ENCODE data around the gene CDK5RAP2.

DNA sequence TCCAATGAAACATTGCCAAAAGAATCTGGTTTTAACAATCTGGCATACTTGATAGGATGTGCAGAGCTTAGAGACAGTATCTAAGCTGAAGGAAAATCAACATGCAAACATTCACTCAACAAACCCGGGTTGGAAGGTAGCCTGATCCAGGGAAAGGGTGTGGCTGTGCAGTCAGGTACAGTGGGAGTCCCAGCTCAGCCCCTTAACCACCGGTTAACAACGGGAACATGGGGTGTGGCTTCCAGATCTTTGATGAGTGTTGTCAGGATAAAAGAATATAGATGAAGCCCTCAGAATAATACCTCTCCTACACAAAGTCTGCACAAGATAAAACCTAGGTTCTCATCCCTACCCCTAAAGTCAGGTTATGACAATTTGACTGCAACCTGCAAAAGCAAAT, 127.3 kb downstream of the CDK5RAP2 start:
- TF ChIP-seq, protein P1, sequence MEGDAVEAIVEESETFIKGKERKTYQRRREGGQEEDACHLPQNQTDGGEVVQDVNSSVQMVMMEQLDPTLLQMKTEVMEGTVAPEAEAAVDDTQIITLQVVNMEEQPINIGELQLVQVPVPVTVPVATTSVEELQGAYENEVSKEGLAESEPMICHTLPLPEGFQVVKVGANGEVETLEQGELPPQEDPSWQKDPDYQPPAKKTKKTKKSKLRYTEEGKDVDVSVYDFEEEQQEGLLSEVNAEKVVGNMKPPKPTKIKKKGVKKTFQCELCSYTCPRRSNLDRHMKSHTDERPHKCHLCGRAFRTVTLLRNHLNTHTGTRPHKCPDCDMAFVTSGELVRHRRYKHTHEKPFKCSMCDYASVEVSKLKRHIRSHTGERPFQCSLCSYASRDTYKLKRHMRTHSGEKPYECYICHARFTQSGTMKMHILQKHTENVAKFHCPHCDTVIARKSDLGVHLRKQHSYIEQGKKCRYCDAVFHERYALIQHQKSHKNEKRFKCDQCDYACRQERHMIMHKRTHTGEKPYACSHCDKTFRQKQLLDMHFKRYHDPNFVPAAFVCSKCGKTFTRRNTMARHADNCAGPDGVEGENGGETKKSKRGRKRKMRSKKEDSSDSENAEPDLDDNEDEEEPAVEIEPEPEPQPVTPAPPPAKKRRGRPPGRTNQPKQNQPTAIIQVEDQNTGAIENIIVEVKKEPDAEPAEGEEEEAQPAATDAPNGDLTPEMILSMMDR (IDR thresholded peaks at IDR 0.05), result no peak
- TF ChIP-seq EP300 (IDR thresholded peaks at IDR 0.05), result no peak

All from sigmoid colon (tissue), 4 donors.